ENCODE results near the gene CD37.

CD37 gene

GRCh38 chr19:49383599-49383998 lies 48.4 kb downstream of the CD37 start:
- no peak for DNase-seq

DNA sequence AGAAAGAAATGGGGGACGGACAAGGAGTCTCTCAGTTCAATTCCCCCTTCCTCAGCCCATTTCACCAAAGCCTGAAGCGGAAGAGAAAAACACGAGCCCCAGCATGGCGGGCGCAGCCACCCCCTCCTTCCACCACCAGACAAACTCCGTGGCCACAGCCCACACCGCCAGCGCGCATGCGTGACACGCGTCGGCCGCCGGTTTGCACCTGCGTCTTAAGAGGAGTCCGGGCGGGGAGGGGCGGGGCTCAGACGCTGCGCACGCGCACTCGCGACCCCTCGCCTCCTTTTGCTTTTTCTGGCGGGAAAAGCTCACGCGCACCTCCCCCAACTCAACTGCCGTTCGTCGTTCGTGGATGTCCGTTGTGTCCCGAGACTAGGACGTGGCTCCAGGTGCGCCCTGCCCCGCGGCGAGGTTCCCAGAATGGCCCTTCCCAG lies 52.7 kb downstream of the CD37 start, which contains the start of gene KASH5:
Gene KASH5 (plus strand): TSS at position 314 of the 437 bp plus-strand sequence. CDS start 2,635 bp downstream, outside the sequence.
- DNase-seq = no peak

DNA sequence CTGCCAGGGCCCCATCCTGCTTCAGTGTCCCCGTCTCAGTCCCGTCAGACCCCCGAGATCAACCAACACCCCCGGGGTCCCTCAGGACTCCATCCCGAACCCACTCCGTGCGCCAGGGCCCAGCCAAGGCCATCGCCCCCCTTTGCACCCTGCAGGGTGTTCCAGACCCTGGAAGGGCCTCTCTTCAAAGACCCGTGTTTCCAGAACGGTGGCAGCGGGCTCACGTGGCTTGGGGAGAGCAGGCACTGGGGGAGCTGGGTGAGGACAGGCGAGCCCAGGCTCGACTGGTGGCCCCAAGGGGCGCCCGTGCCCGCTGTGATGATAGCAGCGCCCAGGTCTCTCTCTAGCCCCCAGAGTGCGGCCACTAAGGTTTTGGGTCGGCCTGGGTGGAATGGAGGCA lies 54.2 kb downstream of the CD37 start:
- DNase-seq = no peak
